GM12891 (cell line): ENCODE data around the gene OR4A16.

Source experiments
- POLR2A ChIP-seq: IDR thresholded peaks from 2 replicates; pipeline ENCODE4 v1.6.1; 2011; ENCODE audit warnings: low read depth, low read length, control low read depth
- POLR2AphosphoS5 ChIP-seq: IDR thresholded peaks from 2 replicates; pipeline ENCODE4 v1.6.1; 2011; ENCODE audit warnings: low read depth, low read length, control low read depth

DNA sequence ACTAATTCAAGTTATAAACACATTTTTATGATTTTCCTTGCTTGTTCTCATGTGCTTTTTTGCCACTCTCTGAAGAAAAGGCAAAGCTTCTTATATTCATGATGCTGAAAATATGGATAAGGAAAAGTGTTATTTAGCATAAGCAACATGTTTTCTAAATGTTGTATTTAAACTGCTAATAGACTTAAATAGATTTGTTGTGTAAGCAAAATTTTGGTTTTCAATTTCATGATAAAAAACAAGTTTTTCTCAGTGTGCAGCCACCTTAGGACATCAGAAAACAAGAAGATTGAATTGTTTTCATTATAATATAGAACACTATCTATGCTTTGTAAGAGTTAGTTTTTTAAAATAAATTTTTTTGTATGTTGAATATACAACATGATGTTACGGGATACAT, 2.3 kb downstream of the OR4A16 start:
- TF ChIP-seq POLR2A (no peak), POLR2AphosphoS5 (no peak)
